NB4 (cell line): ENCODE measurements around the gene BOD1L2.

Source experiments
- DNase-seq: peaks from one replicate; pipeline ENCODE4 v3.0.0; 2010; ENCODE audit warnings: low read depth
- H3K4me3 ChIP-seq: one replicate; pipeline ENCODE4 v1.5.1; 2011; ENCODE audit warnings: mild to moderate bottlenecking, low read depth, low read length, moderate library complexity
- MYC ChIP-seq: IDR thresholded peaks from 2 replicates; pipeline ENCODE4 v1.6.1; 2011; ENCODE audit warnings: low read depth, low read length
- POLR2A ChIP-seq: IDR thresholded peaks from 2 replicates; pipeline ENCODE4 v1.6.1; 2011; ENCODE audit warnings: mild to moderate bottlenecking; ENCODE audit not compliant: insufficient read length; ENCODE audit errors: extremely low read depth
- TF ChIP-seq, protein P1 (sequence below): IDR thresholded peaks from one replicate; pipeline ENCODE4 v1.5.1; 2012; ENCODE audit warnings: low read depth, low read length
- TF ChIP-seq, protein P2 (sequence below): IDR thresholded peaks from 2 replicates; pipeline ENCODE4 v1.6.1; 2011; ENCODE audit warnings: low read depth, low read length

BOD1L2 gene

DNA sequence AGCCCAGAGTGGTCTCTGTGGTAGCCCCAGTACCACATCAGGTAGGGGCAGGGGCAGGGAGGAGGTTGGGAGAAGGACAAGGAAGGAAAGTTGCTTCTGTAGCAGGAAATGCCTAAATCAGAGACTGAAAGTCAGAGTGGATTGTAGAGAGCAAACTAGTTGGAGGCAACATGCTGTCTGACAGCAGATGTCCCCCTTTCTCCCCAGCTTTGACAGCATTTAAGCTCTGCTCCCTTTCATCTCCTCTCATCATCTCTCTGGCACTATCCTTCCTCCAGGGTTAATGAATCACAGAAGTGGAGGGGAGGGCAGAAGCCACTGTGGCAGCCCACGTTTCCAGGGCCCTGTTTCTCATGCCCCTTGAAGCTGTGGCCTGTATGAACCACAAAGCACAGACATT, 50.4 kb downstream of the BOD1L2 start:
- TF ChIP-seq, protein P1, sequence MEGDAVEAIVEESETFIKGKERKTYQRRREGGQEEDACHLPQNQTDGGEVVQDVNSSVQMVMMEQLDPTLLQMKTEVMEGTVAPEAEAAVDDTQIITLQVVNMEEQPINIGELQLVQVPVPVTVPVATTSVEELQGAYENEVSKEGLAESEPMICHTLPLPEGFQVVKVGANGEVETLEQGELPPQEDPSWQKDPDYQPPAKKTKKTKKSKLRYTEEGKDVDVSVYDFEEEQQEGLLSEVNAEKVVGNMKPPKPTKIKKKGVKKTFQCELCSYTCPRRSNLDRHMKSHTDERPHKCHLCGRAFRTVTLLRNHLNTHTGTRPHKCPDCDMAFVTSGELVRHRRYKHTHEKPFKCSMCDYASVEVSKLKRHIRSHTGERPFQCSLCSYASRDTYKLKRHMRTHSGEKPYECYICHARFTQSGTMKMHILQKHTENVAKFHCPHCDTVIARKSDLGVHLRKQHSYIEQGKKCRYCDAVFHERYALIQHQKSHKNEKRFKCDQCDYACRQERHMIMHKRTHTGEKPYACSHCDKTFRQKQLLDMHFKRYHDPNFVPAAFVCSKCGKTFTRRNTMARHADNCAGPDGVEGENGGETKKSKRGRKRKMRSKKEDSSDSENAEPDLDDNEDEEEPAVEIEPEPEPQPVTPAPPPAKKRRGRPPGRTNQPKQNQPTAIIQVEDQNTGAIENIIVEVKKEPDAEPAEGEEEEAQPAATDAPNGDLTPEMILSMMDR: no peak
- no peak for TF ChIP-seq MYC
- TF ChIP-seq, protein P2, sequence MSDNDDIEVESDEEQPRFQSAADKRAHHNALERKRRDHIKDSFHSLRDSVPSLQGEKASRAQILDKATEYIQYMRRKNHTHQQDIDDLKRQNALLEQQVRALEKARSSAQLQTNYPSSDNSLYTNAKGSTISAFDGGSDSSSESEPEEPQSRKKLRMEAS: no peak
- no peak for TF ChIP-seq POLR2A
- H3K4me3 ChIP-seq: no peak overlapping the region
- no peak for DNase-seq

DNA sequence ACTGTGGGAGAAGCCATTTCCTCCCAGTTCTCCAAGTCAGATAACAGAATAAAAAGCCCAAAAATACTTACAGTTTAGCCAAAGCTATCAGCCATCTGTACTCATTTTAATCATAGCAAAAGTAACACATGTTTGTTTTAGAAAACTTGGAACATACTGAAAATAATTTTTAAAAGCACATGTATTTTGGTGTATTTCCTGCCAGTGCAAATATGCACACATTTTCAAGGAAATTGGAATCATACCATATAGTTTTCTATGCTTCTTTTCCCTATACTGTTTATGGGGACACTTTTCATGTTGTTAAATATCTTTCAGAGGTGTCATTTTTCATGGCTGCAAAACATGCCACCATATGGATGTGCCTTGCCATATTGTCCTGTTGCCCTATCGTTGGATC, 51.2 kb downstream of the BOD1L2 start:
- no peak for DNase-seq
- H3K4me3 ChIP-seq: no peak overlapping the region
- TF ChIP-seq, protein P1: no peak
- TF ChIP-seq POLR2A (no peak), MYC (no peak)
- TF ChIP-seq, protein P2: no peak
